ENCODE measurements around the gene TIGD3.

TIGD3 gene

GRCh38 chr11:65354265-65355012, at the start of gene TIGD3:
Gene TIGD3 (plus strand): TSS chr11:65354751. CDS start chr11:65355809, 1,058 bp downstream.
- peak; percentile 97 to 99 for DNase-seq (ENCODE audit: low read depth in 2 of 2)

- DNase-seq (ENCODE audit: low read depth in 2 of 2), result no peak
Observed at GRCh38 chr11:65305501-65306268, 48.9 kb upstream of the TIGD3 start.

GRCh38 chr11:65307298-65308229, 47.0 kb upstream of the TIGD3 start:
- no peak for DNase-seq (ENCODE audit: low read depth in 2 of 2)

- no peak for DNase-seq (ENCODE audit: low read depth in 2 of 2)
Observed at GRCh38 chr11:65308281-65308891, 46.2 kb upstream of the TIGD3 start.

GRCh38 chr11:65309006-65309405, 45.5 kb upstream of the TIGD3 start:
- DNase-seq (ENCODE audit: low read depth in 2 of 2), result no peak

GRCh38 chr11:65310215-65310614, 44.3 kb upstream of the TIGD3 start:
- DNase-seq (ENCODE audit: low read depth in 2 of 2), result no peak

GRCh38 chr11:65310736-65311135, 43.8 kb upstream of the TIGD3 start:
- DNase-seq (ENCODE audit: low read depth in 2 of 2), result no peak

GRCh38 chr11:65311170-65311678, 43.3 kb upstream of the TIGD3 start:
- DNase-seq (ENCODE audit: low read depth in 2 of 2), result no peak

- DNase-seq (ENCODE audit: low read depth in 2 of 2), result peak; percentile 72 to 77
Observed at GRCh38 chr11:65314501-65315203, 39.9 kb upstream of the TIGD3 start, which contains the start of gene CDC42EP2. Gene CDC42EP2 (plus strand): TSS chr11:65314866. CDS start chr11:65320899, 6,033 bp downstream.

- peak; percentile 75 to 78 for DNase-seq (ENCODE audit: low read depth in 2 of 2)
Observed at GRCh38 chr11:65315204-65315865, 39.2 kb upstream of the TIGD3 start.

- DNase-seq (ENCODE audit: low read depth in 2 of 2), result no peak
Observed at GRCh38 chr11:65315866-65316226, 38.7 kb upstream of the TIGD3 start.

- no peak for DNase-seq (ENCODE audit: low read depth in 2 of 2)
Observed at GRCh38 chr11:65316227-65317024, 38.1 kb upstream of the TIGD3 start.

- no peak for DNase-seq (ENCODE audit: low read depth in 2 of 2)
Observed at GRCh38 chr11:65317025-65317786, 37.3 kb upstream of the TIGD3 start.

GRCh38 chr11:65320386-65321075, 34.0 kb upstream of the TIGD3 start:
- DNase-seq (ENCODE audit: low read depth in 2 of 2), result no peak

GRCh38 chr11:65321076-65321475, 33.5 kb upstream of the TIGD3 start:
- no peak for DNase-seq (ENCODE audit: low read depth in 2 of 2)

- no peak for DNase-seq (ENCODE audit: low read depth in 2 of 2)
Observed at GRCh38 chr11:65321828-65322485, 32.6 kb upstream of the TIGD3 start.

- DNase-seq (ENCODE audit: low read depth in 2 of 2), result no peak
Observed at GRCh38 chr11:65323813-65324212, 30.7 kb upstream of the TIGD3 start.
